OCI-LY1 (cell line): ENCODE results near the gene PDE4D.

Experiments
- H2AFZ ChIP-seq: fragments of 200-600 bp; sonication (generic), shearing (Covaris generic); 2 replicates; pipeline ENCODE4 v1.6.0; 2014; ENCODE audit warnings: antibody characterized with exemption, mild to moderate bottlenecking, low read length
- H3F3A ChIP-seq: fragments of 200-600 bp; sonication (generic), shearing (Covaris generic); 2 replicates; pipeline ENCODE4 v1.6.0; 2014; ENCODE audit warnings: mild to moderate bottlenecking, antibody characterized with exemption, low read length, moderate library complexity; ENCODE audit not compliant: insufficient read depth
- H3K27ac ChIP-seq: fragments of 200-600 bp; sonication (generic); 2 replicates; pipeline ENCODE4 v1.5.1; 2014; ENCODE audit warnings: low read length, mixed run types, mild to moderate bottlenecking, low read depth; ENCODE audit not compliant: poor library complexity, severe bottlenecking
- H3K27me3 ChIP-seq: fragments of 200-600 bp; sonication (generic); 2 replicates; pipeline ENCODE4 v1.6.0; 2014; ENCODE audit warnings: antibody characterized with exemption, mild to moderate bottlenecking, low read length, moderate library complexity; ENCODE audit not compliant: insufficient read depth
- H3K36me3 ChIP-seq: fragments of 200-600 bp; sonication (generic); 2 replicates; pipeline ENCODE4 v1.6.1; 2014; ENCODE audit warnings: mild to moderate bottlenecking, antibody characterized with exemption, low read length, moderate library complexity, mixed read lengths; ENCODE audit not compliant: insufficient read depth
- H3K4me1 ChIP-seq: fragments of 200-600 bp; sonication (generic); 2 replicates; pipeline ENCODE4 v1.5.1; 2014; ENCODE audit warnings: mild to moderate bottlenecking, low read length, moderate library complexity; ENCODE audit not compliant: insufficient read depth, severe bottlenecking
- H3K4me2 ChIP-seq: fragments of 200-600 bp; sonication (generic), shearing (Covaris generic); 2 replicates; pipeline ENCODE4 v1.6.1; 2014; ENCODE audit warnings: low read length
- H3K4me3 ChIP-seq: fragments of 200-600 bp; sonication (generic); 2 replicates; pipeline ENCODE4 v1.5.1; 2014; ENCODE audit warnings: low read length, low read depth, mild to moderate bottlenecking, mixed read lengths; ENCODE audit not compliant: poor library complexity, severe bottlenecking
- H3K79me2 ChIP-seq: fragments of 200-600 bp; shearing (Covaris generic); 2 replicates; pipeline ENCODE4 v1.6.1; 2016; ENCODE audit warnings: mixed run types, low read length, mixed read lengths; ENCODE audit not compliant: insufficient read depth
- H3K9ac ChIP-seq: fragments of 200-600 bp; sonication (generic), shearing (Covaris generic); 2 replicates; pipeline ENCODE4 v1.6.1; 2014; ENCODE audit warnings: mild to moderate bottlenecking, low read length, mixed read lengths
- H3K9me2 ChIP-seq: fragments of 200-600 bp; sonication (generic), shearing (Covaris generic); 2 replicates; pipeline ENCODE4 v1.6.1; 2014; ENCODE audit warnings: low read depth, mild to moderate bottlenecking, low read length, mixed read lengths
- H3K9me3 ChIP-seq: fragments of 200-600 bp; shearing (Covaris generic); 2 replicates; pipeline ENCODE4 v1.6.1; 2014; ENCODE audit warnings: low read length, mixed read lengths
- H4K20me1 ChIP-seq: fragments of 200-600 bp; sonication (generic), shearing (Covaris generic); 2 replicates; pipeline ENCODE4 v1.6.0; 2016; ENCODE audit warnings: mild to moderate bottlenecking, low read length; ENCODE audit not compliant: insufficient read depth
- CTCF ChIP-seq: fragments of 200-600 bp; sonication (generic), shearing (Covaris generic); IDR thresholded peaks from 2 replicates; pipeline ENCODE4 v1.5.1; 2017; ENCODE audit warnings: mild to moderate bottlenecking, antibody characterized with exemption, low read length, moderate library complexity, mixed read lengths
- EZH2 ChIP-seq: fragments of 200-600 bp; sonication (generic), shearing (Covaris generic); IDR thresholded peaks from 2 replicates; pipeline ENCODE4 v1.8.0; 2017; ENCODE audit warnings: borderline replicate concordance, mixed run types, mild to moderate bottlenecking, antibody characterized with exemption, low read length, moderate library complexity, mixed read lengths

The PDE4D gene

GRCh38 chr5:59637884-59638580 is 255.5 kb downstream of the PDE4D start:
- Histone ChIP-seq H3K9ac (no peak overlapping the region), H3K27me3 (no peaks in the 10 kb centered on the region), H3K79me2 (no peaks in the 10 kb centered on the region)

GRCh38 chr5:59629561-59629960 is 264.0 kb downstream of the PDE4D start:
- H2AFZ ChIP-seq, result no peak overlapping the region
- H3K4me2 ChIP-seq, result no peak overlapping the region
- no peaks in the 10 kb centered on the region for H3K9me3 ChIP-seq
- no peaks in the 10 kb centered on the region for H3F3A ChIP-seq
- H3K4me1 ChIP-seq, result no peaks in the 10 kb centered on the region
- H3K27ac ChIP-seq, result no peak overlapping the region
- no peak overlapping the region for H3K9ac ChIP-seq
- no peaks in the 10 kb centered on the region for H3K9me2 ChIP-seq
- H3K79me2 ChIP-seq, result no peaks in the 10 kb centered on the region
- TF ChIP-seq EZH2, result no peak
- no peak for TF ChIP-seq CTCF
- H3K4me3 ChIP-seq, result no peak overlapping the region
- no peaks in the 10 kb centered on the region for H3K27me3 ChIP-seq
- H4K20me1 ChIP-seq, result no peaks in the 10 kb centered on the region
- H3K36me3 ChIP-seq, result no peaks in the 10 kb centered on the region

More at GRCh38 chr5:59637884-59638580, 255.5 kb downstream of the PDE4D start:
- H4K20me1 ChIP-seq, result no peaks in the 10 kb centered on the region
- TF ChIP-seq CTCF (no peak), EZH2 (no peak)
- H3K36me3 ChIP-seq, result no peaks in the 10 kb centered on the region
- H3K9me2 ChIP-seq, result no peaks in the 10 kb centered on the region
- no peak overlapping the region for H3K4me3 ChIP-seq
- H3K9me3 ChIP-seq, result no peaks in the 10 kb centered on the region
- H2AFZ ChIP-seq, result no peak overlapping the region
- no peaks in the 10 kb centered on the region for H3K4me1 ChIP-seq
- no peaks in the 10 kb centered on the region for H3F3A ChIP-seq
- no peak overlapping the region for H3K27ac ChIP-seq
- no peak overlapping the region for H3K4me2 ChIP-seq

GRCh38 chr5:59628062-59628828 is 265.3 kb downstream of the PDE4D start:
- Histone ChIP-seq H3K79me2 (no peaks in the 10 kb centered on the region), H3F3A (no peaks in the 10 kb centered on the region), H4K20me1 (no peaks in the 10 kb centered on the region), H3K36me3 (no peaks in the 10 kb centered on the region), H3K9me3 (no peaks in the 10 kb centered on the region), H3K27ac (no peak overlapping the region), H2AFZ (no peak overlapping the region), H3K9me2 (no peaks in the 10 kb centered on the region), H3K9ac (no peak overlapping the region), H3K4me1 (no peaks in the 10 kb centered on the region), H3K4me3 (no peak overlapping the region), H3K27me3 (no peaks in the 10 kb centered on the region), H3K4me2 (no peak overlapping the region)
- no peak for TF ChIP-seq EZH2
- no peak for TF ChIP-seq CTCF
